Neural crest cell (in vitro differentiated cells): ENCODE results near the gene RAD23B. TPM values are rescaled to one million over a fixed set of nuclear protein-coding genes. Genes with fewer than 3 reads are reported as not detected.

Experiments used
- DNase-seq: peaks from one replicate; pipeline ENCODE4 v3.0.0; 2021; ENCODE audit warnings: low read depth, mixed read lengths, low spot score
- H3K27ac Mint-ChIP-seq: one replicate; pipeline ENCODE4 v1.8.0; 2021; ENCODE audit warnings: mild to moderate bottlenecking, mixed read lengths; ENCODE audit not compliant: unreplicated experiment
- H3K27me3 Mint-ChIP-seq: 2 replicates; pipeline ENCODE4 v1.8.0; 2021; ENCODE audit warnings: low read depth, mild to moderate bottlenecking, mixed read lengths
- H3K36me3 Mint-ChIP-seq: 2 replicates; pipeline ENCODE4 v1.8.0; 2021; ENCODE audit warnings: low read depth, mild to moderate bottlenecking, mixed read lengths
- H3K4me1 Mint-ChIP-seq: 2 replicates; pipeline ENCODE4 v1.8.0; 2021; ENCODE audit warnings: mixed read lengths
- H3K4me3 Mint-ChIP-seq: one replicate; pipeline ENCODE4 v1.8.0; 2021; ENCODE audit warnings: mild to moderate bottlenecking, mixed read lengths
- H3K9me3 Mint-ChIP-seq: 2 replicates; pipeline ENCODE4 v1.8.0; 2021; ENCODE audit warnings: mixed read lengths
- total RNA-seq: library from RNA; stranded (reverse); gene quantifications from 2 replicates; pipeline ENCODE4 v1.2.1, GENCODE V29; 2021
- TF ChIP-seq, protein P1 (sequence below): fragments of 200-600 bp; sonication (generic); conservative IDR thresholded peaks from 2 replicates; pipeline ENCODE4 v1.5.0; 2021; ENCODE audit warnings: antibody characterized with exemption, mild to moderate bottlenecking

Gene RAD23B
- total RNA-seq, 1 donor from 2014 or later, result 141 TPM

GRCh38 chr9:107373809-107374208 lies 90.7 kb downstream of the RAD23B start:
- no peaks in the 10 kb centered on the region for H3K36me3 Mint-ChIP-seq
- DNase-seq, result no peak
- H3K27ac Mint-ChIP-seq, result no peak overlapping the region

GRCh38 chr9:107375001-107375400 lies 91.9 kb downstream of the RAD23B start:
- no peaks in the 10 kb centered on the region for H3K36me3 Mint-ChIP-seq
- H3K27ac Mint-ChIP-seq, result no peak overlapping the region
- no peaks in the 10 kb centered on the region for H3K27me3 Mint-ChIP-seq
- no peaks in the 10 kb centered on the region for H3K9me3 Mint-ChIP-seq
- DNase-seq, result no peak
- H3K4me1 Mint-ChIP-seq, result no peaks in the 10 kb centered on the region
- TF ChIP-seq, protein P1, sequence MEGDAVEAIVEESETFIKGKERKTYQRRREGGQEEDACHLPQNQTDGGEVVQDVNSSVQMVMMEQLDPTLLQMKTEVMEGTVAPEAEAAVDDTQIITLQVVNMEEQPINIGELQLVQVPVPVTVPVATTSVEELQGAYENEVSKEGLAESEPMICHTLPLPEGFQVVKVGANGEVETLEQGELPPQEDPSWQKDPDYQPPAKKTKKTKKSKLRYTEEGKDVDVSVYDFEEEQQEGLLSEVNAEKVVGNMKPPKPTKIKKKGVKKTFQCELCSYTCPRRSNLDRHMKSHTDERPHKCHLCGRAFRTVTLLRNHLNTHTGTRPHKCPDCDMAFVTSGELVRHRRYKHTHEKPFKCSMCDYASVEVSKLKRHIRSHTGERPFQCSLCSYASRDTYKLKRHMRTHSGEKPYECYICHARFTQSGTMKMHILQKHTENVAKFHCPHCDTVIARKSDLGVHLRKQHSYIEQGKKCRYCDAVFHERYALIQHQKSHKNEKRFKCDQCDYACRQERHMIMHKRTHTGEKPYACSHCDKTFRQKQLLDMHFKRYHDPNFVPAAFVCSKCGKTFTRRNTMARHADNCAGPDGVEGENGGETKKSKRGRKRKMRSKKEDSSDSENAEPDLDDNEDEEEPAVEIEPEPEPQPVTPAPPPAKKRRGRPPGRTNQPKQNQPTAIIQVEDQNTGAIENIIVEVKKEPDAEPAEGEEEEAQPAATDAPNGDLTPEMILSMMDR, result no peak
- no peak overlapping the region for H3K4me3 Mint-ChIP-seq

More at GRCh38 chr9:107373809-107374208, 90.7 kb downstream of the RAD23B start:
- Mint-ChIP-seq H3K27me3 (no peaks in the 10 kb centered on the region), H3K4me1 (no peaks in the 10 kb centered on the region), H3K9me3 (no peaks in the 10 kb centered on the region), H3K4me3 (no peak overlapping the region)
- TF ChIP-seq, protein P1, result no peak

DNA sequence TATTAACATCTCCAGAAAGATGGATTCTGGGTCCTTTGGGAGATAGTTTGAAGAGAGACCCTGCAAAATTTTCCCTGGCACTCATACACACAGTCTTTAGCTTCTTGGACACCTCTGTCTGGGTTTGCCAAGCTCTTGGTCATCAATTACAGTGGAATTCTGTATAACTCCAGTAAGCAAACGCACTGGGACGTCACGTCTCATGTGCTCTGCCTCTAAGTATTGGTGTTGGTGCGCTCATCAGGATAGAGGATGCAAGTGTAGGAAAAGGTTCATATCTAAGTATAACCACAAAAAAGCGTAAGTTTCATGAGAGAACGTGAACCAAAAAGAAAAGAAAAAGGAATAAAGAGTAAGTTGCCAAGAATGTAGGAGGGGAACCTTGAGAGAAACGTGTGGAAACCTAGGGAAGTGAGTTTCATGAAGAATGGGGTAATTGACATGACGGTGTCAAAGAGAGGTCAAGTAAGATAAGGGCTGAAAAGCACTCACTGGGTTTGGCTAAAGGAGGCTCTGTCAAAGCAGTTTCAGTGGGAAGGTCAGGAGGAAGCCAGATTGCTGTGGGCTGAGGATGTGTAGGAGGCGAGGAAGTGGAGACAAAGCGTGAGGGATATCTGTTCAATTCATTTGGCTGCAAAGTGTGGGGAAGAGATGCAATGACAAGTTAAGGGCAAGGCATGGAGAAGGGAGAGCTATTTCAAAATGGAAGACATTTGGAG lies 92.7 kb downstream of the RAD23B start:
- DNase-seq, result no peak
- Mint-ChIP-seq H3K4me3 (no peak overlapping the region), H3K27me3 (no peaks in the 10 kb centered on the region), H3K9me3 (no peaks in the 10 kb centered on the region), H3K4me1 (no peaks in the 10 kb centered on the region), H3K36me3 (no peaks in the 10 kb centered on the region), H3K27ac (no peak overlapping the region)
- TF ChIP-seq, protein P1, result no peak

- Mint-ChIP-seq H3K4me1 (no peaks in the 10 kb centered on the region), H3K27me3 (no peaks in the 10 kb centered on the region), H3K36me3 (no peaks in the 10 kb centered on the region), H3K4me3 (no peak overlapping the region), H3K9me3 (no peaks in the 10 kb centered on the region), H3K27ac (no peak overlapping the region)
- TF ChIP-seq, protein P1, result no peak
- no peak for DNase-seq
Measured at GRCh38 chr9:107378006-107378405, 94.9 kb downstream of the RAD23B start.

Other genes with a start within 250 kb of the RAD23B start
- gene KLF4, start 206.5 kb downstream of the RAD23B start, total RNA-seq, result not detected in 2 replicates